Neural cell (in vitro differentiated cells): ENCODE results near the gene LILRB2. TPM values are rescaled to one million over a fixed set of nuclear protein-coding genes. Genes with fewer than 3 reads are reported as not detected.

ENCODE experiments used
- H2AFZ ChIP-seq: fragments of 200-600, 300-800 bp; sonication (generic), shearing (Covaris generic); 2 replicates; pipeline ENCODE4 v1.6.0; 2014; ENCODE audit warnings: low read depth, mild to moderate bottlenecking, antibody characterized with exemption, low read length, moderate library complexity
- H3F3A ChIP-seq: fragments of 200-600 bp; shearing (Covaris generic); 2 replicates; pipeline ENCODE4 v1.6.1; 2016; ENCODE audit warnings: mild to moderate bottlenecking, moderate library complexity, mixed read lengths, antibody characterized with exemption, low read length; ENCODE audit not compliant: insufficient read depth, poor library complexity, severe bottlenecking
- H3K27ac ChIP-seq: fragments of 200-600, 300-800 bp; sonication (generic), shearing (Covaris generic); 2 replicates; pipeline ENCODE4 v1.5.1; 2014; ENCODE audit warnings: mild to moderate bottlenecking, low read length, moderate library complexity
- H3K27me3 ChIP-seq: fragments of 300-800, 200-600 bp; sonication (generic), shearing (Covaris generic); 2 replicates; pipeline ENCODE4 v1.6.0; 2014; ENCODE audit warnings: mild to moderate bottlenecking, low read depth, low read length, moderate library complexity; ENCODE audit not compliant: insufficient read depth
- H3K36me3 ChIP-seq: fragments of 300-800, 200-600 bp; sonication (generic), shearing (Covaris generic); 2 replicates; pipeline ENCODE4 v1.5.1; 2014; ENCODE audit warnings: mild to moderate bottlenecking, antibody characterized with exemption, low read length, moderate library complexity; ENCODE audit not compliant: insufficient read depth
- H3K4me2 ChIP-seq: fragments of 300-800, 200-600 bp; sonication (generic), shearing (Covaris generic); 2 replicates; pipeline ENCODE4 v1.6.0; 2014; ENCODE audit warnings: mild to moderate bottlenecking, low read length
- H3K4me3 ChIP-seq: fragments of 300-800, 200-600 bp; sonication (generic), shearing (Covaris generic); 2 replicates; pipeline ENCODE4 v1.5.1; 2014; ENCODE audit warnings: mild to moderate bottlenecking, low read length, moderate library complexity
- H3K79me2 ChIP-seq: fragments of 200-600 bp; shearing (Covaris generic); replicated peaks from 2 replicates; pipeline ENCODE4 v1.6.0; 2014; ENCODE audit warnings: mild to moderate bottlenecking, low read length, moderate library complexity; ENCODE audit not compliant: insufficient read depth
- H3K9ac ChIP-seq: fragments of 300-800, 200-600 bp; sonication (generic), shearing (Covaris generic); 2 replicates; pipeline ENCODE4 v1.6.1; 2016; ENCODE audit warnings: mild to moderate bottlenecking, low read length, mixed read lengths
- H3K9me2 ChIP-seq: fragments of 200-600 bp; shearing (Covaris generic); 2 replicates; pipeline ENCODE4 v1.6.1; 2016; ENCODE audit warnings: mild to moderate bottlenecking, low read length, mixed read lengths; ENCODE audit not compliant: insufficient read depth
- H3K9me3 ChIP-seq: fragments of 200-600, 300-800 bp; sonication (generic), shearing (Covaris generic); 2 replicates; pipeline ENCODE4 v1.6.1; 2016; ENCODE audit warnings: mild to moderate bottlenecking, mixed run types, low read length, moderate library complexity, mixed read lengths
- H4K20me1 ChIP-seq: fragments of 200-600 bp; shearing (Covaris generic); 2 replicates; pipeline ENCODE4 v1.6.1; 2016; ENCODE audit warnings: mild to moderate bottlenecking, mixed run types; ENCODE audit not compliant: insufficient read depth
- EP300 ChIP-seq: fragments of 450-650 bp; conservative IDR thresholded peaks from 2 replicates; pipeline ENCODE4 v1.6.1; 2014; ENCODE audit warnings: antibody characterized with exemption, mild to moderate bottlenecking, moderate library complexity; ENCODE audit not compliant: poor library complexity, severe bottlenecking
- EZH2 ChIP-seq: fragments of 200-600, 300-800 bp; shearing (Covaris generic), sonication (generic); IDR thresholded peaks from 2 replicates; pipeline ENCODE4 v1.6.1; 2014; ENCODE audit warnings: antibody characterized with exemption, low read length, borderline replicate concordance, mild to moderate bottlenecking; ENCODE audit not compliant: insufficient read depth, poor library complexity, severe bottlenecking
- MXI1 ChIP-seq: fragments of 450-650 bp; conservative IDR thresholded peaks from 2 replicates; pipeline ENCODE4 v1.6.1; 2014; ENCODE audit warnings: antibody characterized with exemption, mild to moderate bottlenecking; ENCODE audit not compliant: poor library complexity, severe bottlenecking
- RAD21 ChIP-seq: fragments of 450-650 bp; conservative IDR thresholded peaks from 2 replicates; pipeline ENCODE4 v1.6.1; 2014; ENCODE audit warnings: antibody characterized with exemption, mild to moderate bottlenecking, moderate library complexity
- REST ChIP-seq: IDR thresholded peaks from 2 replicates; pipeline ENCODE4 v1.6.1; 2012; ENCODE audit warnings: borderline replicate concordance
- SMC3 ChIP-seq: fragments of 450-650 bp; conservative IDR thresholded peaks from 2 replicates; pipeline ENCODE4 v1.6.1; 2014; ENCODE audit warnings: antibody characterized with exemption, mild to moderate bottlenecking, moderate library complexity; ENCODE audit not compliant: poor library complexity
- TAF1 ChIP-seq: IDR thresholded peaks from 2 replicates; pipeline ENCODE4 v1.6.1; 2012; ENCODE audit warnings: low read depth
- polyA plus RNA-seq: library from polyadenylated mRNA; depleted of rRNA; stranded (reverse); fragments of >200 nt; gene quantifications from 2 replicates; pipeline ENCODE4 v1.2.3, GENCODE V29; 2014
- TF ChIP-seq, protein P1 (sequence below): fragments of 450-650 bp; IDR thresholded peaks from 2 replicates; pipeline ENCODE4 v1.5.1; 2014; ENCODE audit warnings: antibody characterized with exemption, mild to moderate bottlenecking, moderate library complexity; ENCODE audit not compliant: poor library complexity, severe bottlenecking

LILRB2 gene
- polyA plus RNA-seq, 1 donor from 2014 or later, result not detected

DNA sequence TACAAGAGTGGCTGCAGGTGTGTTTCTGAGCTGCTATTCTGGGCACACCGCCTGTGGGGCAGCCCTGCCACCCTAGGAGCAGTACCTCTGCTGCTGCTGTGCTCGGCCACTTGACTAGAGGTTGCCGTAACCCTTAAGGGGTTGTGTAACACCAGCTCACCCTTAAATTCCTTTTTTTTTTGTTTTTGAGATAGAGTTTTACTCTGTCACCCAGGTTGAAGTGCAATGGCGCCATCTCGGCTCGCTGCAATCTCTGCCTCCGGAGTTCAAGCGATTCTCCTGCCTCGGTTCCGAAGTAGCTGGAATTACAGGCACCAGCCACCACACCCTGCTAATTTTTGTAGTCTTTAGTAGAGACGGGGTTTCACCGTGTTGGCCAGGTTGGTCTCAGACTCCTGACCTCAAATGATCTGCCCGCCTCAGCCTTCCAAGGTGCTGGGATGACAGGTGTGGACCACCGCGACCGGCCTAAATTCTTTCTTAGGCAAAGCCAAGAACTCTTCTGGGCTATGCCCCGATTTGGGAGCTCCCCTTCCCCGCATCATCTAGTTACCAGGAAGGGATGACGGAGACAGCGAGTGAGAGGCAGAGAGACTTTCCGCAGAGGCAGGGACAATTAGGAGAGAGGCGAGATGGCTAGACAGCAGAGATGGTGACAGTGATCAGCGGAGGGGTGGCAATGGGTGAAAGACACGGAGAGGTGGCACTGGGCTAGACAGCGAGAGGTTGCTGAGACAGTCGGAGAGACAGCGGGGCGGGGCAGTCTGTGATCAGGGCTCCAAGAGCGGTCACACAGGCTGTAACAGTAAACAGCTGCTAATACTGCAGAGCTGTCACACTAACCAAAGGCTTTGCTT lies 36.4 kb upstream of the LILRB2 start:
- no peaks in the 10 kb centered on the region for H3K9me2 ChIP-seq
- TF ChIP-seq EP300 (no peak), RAD21 (no peak), EZH2 (no peak)
- H3K9ac ChIP-seq, result no peak overlapping the region
- H3K27me3 ChIP-seq, result no peaks in the 10 kb centered on the region
- no peaks in the 10 kb centered on the region for H3K79me2 ChIP-seq
- no peak overlapping the region for H2AFZ ChIP-seq
- H3F3A ChIP-seq, result no peaks in the 10 kb centered on the region
- no peaks in the 10 kb centered on the region for H3K36me3 ChIP-seq
- no peak overlapping the region for H3K4me2 ChIP-seq
- no peaks in the 10 kb centered on the region for H3K9me3 ChIP-seq
- H3K4me3 ChIP-seq, result no peak overlapping the region
- no peak overlapping the region for H3K27ac ChIP-seq
- no peaks in the 10 kb centered on the region for H4K20me1 ChIP-seq

- no peaks in the 10 kb centered on the region for H3K9me3 ChIP-seq
- H3K27me3 ChIP-seq, result no peaks in the 10 kb centered on the region
- H2AFZ ChIP-seq, result no peak overlapping the region
- no peaks in the 10 kb centered on the region for H3K79me2 ChIP-seq
- H3K9me2 ChIP-seq, result no peaks in the 10 kb centered on the region
- no peak overlapping the region for H3K4me2 ChIP-seq
- H3F3A ChIP-seq, result no peaks in the 10 kb centered on the region
- no peaks in the 10 kb centered on the region for H4K20me1 ChIP-seq
- no peak overlapping the region for H3K9ac ChIP-seq
- no peaks in the 10 kb centered on the region for H3K36me3 ChIP-seq
- no peak overlapping the region for H3K27ac ChIP-seq
- no peak for TF ChIP-seq SMC3
- TF ChIP-seq EP300, result no peak
- no peak for TF ChIP-seq MXI1
- TF ChIP-seq REST, result no peak
- TF ChIP-seq, protein P1, sequence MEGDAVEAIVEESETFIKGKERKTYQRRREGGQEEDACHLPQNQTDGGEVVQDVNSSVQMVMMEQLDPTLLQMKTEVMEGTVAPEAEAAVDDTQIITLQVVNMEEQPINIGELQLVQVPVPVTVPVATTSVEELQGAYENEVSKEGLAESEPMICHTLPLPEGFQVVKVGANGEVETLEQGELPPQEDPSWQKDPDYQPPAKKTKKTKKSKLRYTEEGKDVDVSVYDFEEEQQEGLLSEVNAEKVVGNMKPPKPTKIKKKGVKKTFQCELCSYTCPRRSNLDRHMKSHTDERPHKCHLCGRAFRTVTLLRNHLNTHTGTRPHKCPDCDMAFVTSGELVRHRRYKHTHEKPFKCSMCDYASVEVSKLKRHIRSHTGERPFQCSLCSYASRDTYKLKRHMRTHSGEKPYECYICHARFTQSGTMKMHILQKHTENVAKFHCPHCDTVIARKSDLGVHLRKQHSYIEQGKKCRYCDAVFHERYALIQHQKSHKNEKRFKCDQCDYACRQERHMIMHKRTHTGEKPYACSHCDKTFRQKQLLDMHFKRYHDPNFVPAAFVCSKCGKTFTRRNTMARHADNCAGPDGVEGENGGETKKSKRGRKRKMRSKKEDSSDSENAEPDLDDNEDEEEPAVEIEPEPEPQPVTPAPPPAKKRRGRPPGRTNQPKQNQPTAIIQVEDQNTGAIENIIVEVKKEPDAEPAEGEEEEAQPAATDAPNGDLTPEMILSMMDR, result no peak
- no peak for TF ChIP-seq RAD21
- no peak for TF ChIP-seq TAF1
- TF ChIP-seq EZH2, result no peak
- H3K4me3 ChIP-seq, result no peak overlapping the region
Observed at GRCh38 chr19:54316746-54317107, 35.8 kb upstream of the LILRB2 start.
